Measurements from ENCODE around the gene KPNA2. TPM values are rescaled to one million over a fixed set of nuclear protein-coding genes. Genes with fewer than 3 reads are reported as not detected.
A peak's percentile ranks its signal among the peaks of the same experiment; 100 is the strongest.
"Not testable (repeated sequence)": the region's sequence is repeated elsewhere in the genome, so short reads cannot be mapped to it uniquely, and the experiment has no call there.

KPNA2 gene
- total and polyA plus RNA-seq, 7 experiments from 2014 or later, result 8.4 to 161 (median 18.7) TPM

DNA sequence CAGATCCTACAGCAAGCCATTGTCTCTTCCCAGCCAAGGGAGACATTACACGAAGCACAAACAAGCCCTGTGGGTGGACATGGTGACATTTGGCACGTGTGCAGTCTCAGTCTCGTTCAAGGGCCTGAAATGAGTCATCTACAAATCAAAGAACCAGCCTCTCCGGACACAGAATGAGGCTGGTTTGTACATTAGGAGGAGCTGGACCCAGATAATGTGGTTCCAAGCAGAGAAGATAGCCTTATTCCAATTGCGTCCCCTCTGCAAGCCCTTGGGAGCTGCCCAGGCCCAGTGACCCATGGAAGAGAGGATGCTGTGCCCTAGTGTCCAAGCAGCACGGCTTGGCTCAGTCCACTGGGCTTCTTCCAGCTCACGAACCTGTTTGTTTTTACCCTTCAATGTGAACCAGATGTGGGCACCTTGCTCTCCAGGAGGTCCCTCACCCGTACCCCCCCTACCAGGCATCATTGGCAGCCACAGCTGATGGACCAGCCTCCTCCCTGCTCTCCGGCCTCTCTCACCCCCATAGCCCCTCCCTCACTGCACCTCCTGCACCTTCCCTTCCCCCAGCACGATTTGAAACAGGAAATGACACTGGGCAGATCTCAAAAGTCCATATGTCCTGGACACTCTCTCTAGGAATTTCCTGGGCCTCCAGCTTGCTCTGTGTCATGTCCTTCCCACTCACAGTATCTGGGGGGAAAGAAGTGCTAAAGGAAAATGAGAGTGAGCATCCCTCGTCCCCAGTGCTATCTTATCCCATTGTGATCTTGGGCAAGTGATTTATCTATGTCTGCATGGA lies 26.2 kb downstream of the KPNA2 start:
- Mint-ChIP-seq H3K9me3 (no peaks in the 10 kb centered on the region), H3K36me3 (no peaks in the 10 kb centered on the region), H3K27ac (no peak overlapping the region), H3K4me1 (peaks cover 0 to 7% (median 4%) of the 10 kb centered on the region in 7 donors), H3K27me3 (peaks cover 0 to 10% (median 0%) of the 10 kb centered on the region in 5 donors), H3K4me3 (no peak overlapping the region)
- Histone ChIP-seq H3K4me3 (ENCODE audit: low read length) (no peak overlapping the region), H3K27ac (ENCODE audit: low read depth, low read length) (no peak overlapping the region), H3K9me3 (ENCODE audit: control insufficient read depth in 2 of 3, low read length in 3 of 3) (no peaks in the 10 kb centered on the region), H3K36me3 (ENCODE audit: control insufficient read depth in 2 of 3, insufficient read depth in 3 of 3, low read length in 3 of 3) (no peaks in the 10 kb centered on the region), H3K4me1 (ENCODE audit: control insufficient read depth in 2 of 2, insufficient read depth in 2 of 2, low read length in 2 of 2) (no peaks in the 10 kb centered on the region), H3K27me3 (ENCODE audit: control insufficient read depth in 2 of 2, insufficient read depth in 2 of 2, low read length in 2 of 2) (no peaks in the 10 kb centered on the region)
- POLR2A ChIA-PET, result no interaction called here
- intact Hi-C loops (cut with micrococcal nuclease), result loop anchor here in 1 of 2 donors (5.0 kb wide), 1 partner anchor 106 kb away; no protein-coding TSS in a partner anchor
- CTCF ChIA-PET, result interaction anchor here (0.6 kb wide), 1 partner anchor 202 kb away, joined by 3 read pairs; no protein-coding TSS in a partner anchor
- ATAC-seq (no peak), DNase-seq (no peak)

DNA sequence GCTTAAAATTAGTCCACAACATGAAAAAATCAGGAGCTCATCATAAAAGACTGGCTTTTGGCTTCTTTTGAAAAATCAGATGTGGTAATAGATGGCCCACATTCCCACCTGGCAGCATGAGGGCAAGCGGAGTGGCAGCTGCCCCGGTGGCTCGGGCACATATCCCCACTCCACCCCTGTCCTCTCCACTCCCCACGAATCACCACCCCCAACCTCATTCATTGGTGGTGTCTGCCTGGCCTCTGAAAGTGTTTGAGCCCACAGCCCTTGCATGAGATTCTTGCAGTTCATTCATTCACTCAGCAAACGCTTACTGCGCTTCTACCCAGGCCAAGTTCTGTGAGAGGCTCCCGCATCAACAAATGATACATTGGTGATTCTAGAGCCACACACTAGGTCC lies 29.8 kb downstream of the KPNA2 start:
- ATAC-seq; intact Hi-C loops (cut with micrococcal nuclease); H3K4me1 ChIP-seq (ENCODE audit: control insufficient read depth in 2 of 2, insufficient read depth in 2 of 2, low read length in 2 of 2); H3K9me3 ChIP-seq (ENCODE audit: control insufficient read depth in 2 of 3, low read length in 3 of 3); H3K27ac Mint-ChIP-seq; H3K27me3 ChIP-seq (ENCODE audit: control insufficient read depth in 2 of 2, insufficient read depth in 2 of 2, low read length in 2 of 2); CTCF ChIA-PET; POLR2A ChIA-PET; H3K36me3 ChIP-seq (ENCODE audit: control insufficient read depth in 2 of 3, insufficient read depth in 3 of 3, low read length in 3 of 3); H3K4me3 ChIP-seq (ENCODE audit: low read length); H3K27ac ChIP-seq (ENCODE audit: low read depth, low read length); DNase-seq; H3K36me3 Mint-ChIP-seq; H3K4me1 Mint-ChIP-seq; H3K4me3 Mint-ChIP-seq; H3K9me3 Mint-ChIP-seq; H3K27me3 Mint-ChIP-seq: not testable (repeated sequence)

DNA sequence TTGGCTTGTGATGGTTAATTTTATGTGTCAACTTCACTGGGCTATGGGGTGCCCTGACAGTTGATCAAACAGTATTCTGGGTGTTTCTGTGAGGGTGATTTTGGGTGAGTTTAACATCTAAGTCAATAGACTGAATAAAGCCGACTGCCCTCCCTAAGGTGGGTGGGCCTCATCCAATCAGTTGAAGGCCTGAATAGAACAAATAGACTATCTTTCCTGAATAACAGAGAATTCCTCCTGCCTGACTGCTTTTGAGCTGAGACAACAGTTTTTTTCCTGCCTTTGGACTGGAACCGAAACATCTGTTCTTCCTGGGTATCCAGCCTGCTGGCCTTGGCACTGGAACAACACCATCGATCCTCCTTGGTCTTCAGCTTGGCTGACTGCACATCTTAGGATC lies 33.0 kb downstream of the KPNA2 start:
- H3K27me3 Mint-ChIP-seq; POLR2A ChIA-PET; DNase-seq; ATAC-seq; H3K9me3 ChIP-seq (ENCODE audit: control insufficient read depth in 2 of 3, low read length in 3 of 3); H3K4me1 Mint-ChIP-seq; H3K36me3 ChIP-seq (ENCODE audit: control insufficient read depth in 2 of 3, insufficient read depth in 3 of 3, low read length in 3 of 3); H3K4me3 ChIP-seq (ENCODE audit: low read length); H3K36me3 Mint-ChIP-seq; H3K4me1 ChIP-seq (ENCODE audit: control insufficient read depth in 2 of 2, insufficient read depth in 2 of 2, low read length in 2 of 2); H3K27me3 ChIP-seq (ENCODE audit: control insufficient read depth in 2 of 2, insufficient read depth in 2 of 2, low read length in 2 of 2); intact Hi-C loops (cut with micrococcal nuclease); CTCF ChIA-PET; H3K27ac ChIP-seq (ENCODE audit: low read depth, low read length); H3K4me3 Mint-ChIP-seq; H3K27ac Mint-ChIP-seq; H3K9me3 Mint-ChIP-seq: not testable (repeated sequence)

DNA sequence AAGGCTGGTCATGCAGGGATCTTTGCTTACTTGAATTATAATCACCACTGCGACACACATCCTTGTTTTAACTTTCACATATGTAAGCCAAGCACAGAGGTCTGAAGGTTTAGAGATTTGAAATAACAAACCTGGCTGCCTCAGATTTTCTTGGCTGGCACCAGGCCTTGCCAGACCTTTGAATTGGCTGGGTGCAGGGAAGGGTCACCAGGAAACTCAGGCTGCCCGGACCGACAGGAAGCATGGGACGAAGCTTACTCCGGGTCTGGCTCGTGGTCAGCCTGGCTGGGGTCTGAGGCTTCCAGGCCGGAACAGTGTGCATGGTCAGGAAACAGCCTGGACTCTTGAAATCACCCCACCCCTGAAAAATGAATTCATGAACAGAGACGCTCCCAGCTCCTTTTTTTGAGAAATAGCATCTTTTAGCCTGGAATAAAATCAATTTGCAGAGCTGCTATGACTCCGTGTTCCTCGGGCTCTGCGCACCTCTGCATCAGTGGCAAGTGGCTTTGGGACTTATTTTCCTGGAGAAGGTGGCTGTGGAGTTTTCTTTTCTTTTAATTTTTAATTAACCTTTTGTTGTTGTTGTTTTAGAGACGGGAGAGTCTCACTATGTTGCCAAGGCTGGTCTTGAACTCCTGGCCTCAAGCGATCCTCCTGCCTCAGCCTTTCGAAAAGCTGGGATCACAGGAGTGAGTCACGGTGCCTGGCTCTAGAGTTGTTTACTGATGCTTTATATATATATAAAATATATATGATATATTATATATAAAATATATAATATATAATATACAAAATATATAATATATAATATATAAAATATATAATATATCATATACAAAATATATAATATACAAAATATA lies 35.3 kb downstream of the KPNA2 start:
- H3K27me3 Mint-ChIP-seq, H3K4me3 Mint-ChIP-seq, CTCF ChIA-PET: not testable (repeated sequence)

DNA sequence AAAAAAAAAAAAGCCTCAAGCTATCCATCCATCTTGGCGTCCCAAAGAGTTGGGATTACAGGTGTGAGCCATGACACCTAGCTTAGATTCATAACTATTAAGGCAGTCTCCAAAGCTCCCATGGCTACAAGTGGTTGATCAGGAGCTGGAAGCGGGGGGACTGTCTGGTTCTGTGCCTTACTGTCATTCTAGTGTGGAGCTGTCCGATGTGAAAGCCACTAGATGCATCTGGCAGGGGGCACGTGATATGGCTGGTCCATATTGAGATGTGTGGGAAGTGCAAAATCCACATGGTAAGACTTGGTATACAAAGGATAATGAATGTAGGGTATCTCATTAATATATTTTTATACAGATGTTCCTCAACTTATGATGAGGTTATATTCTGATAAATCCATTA lies 38.7 kb downstream of the KPNA2 start:
- Histone ChIP-seq H3K27me3 (ENCODE audit: control insufficient read depth in 2 of 2, insufficient read depth in 2 of 2, low read length in 2 of 2) (no peaks in the 10 kb centered on the region), H3K36me3 (ENCODE audit: control insufficient read depth in 2 of 3, insufficient read depth in 3 of 3, low read length in 3 of 3) (no peaks in the 10 kb centered on the region), H3K4me1 (ENCODE audit: control insufficient read depth in 2 of 2, insufficient read depth in 2 of 2, low read length in 2 of 2) (no peaks in the 10 kb centered on the region), H3K9me3 (ENCODE audit: control insufficient read depth in 2 of 3, low read length in 3 of 3) (no peaks in the 10 kb centered on the region), H3K27ac (ENCODE audit: low read depth, low read length) (no peak overlapping the region), H3K4me3 (ENCODE audit: low read length) (no peak overlapping the region)
- H3K4me1 Mint-ChIP-seq, result no peaks in the 10 kb centered on the region
- CTCF ChIA-PET, result no interaction called here
- H3K27ac Mint-ChIP-seq, result no peak overlapping the region
- POLR2A ChIA-PET, result interaction anchor here (0.7 kb wide), 1 partner anchor 11 kb away, joined by 3 read pairs; no protein-coding TSS in a partner anchor
- ATAC-seq (no peak), DNase-seq (no peak)
- H3K9me3 Mint-ChIP-seq, result peaks cover 0 to 2% (median 0%) of the 10 kb centered on the region in 11 donors
- no peak overlapping the region for H3K4me3 Mint-ChIP-seq
- H3K36me3 Mint-ChIP-seq, result no peaks in the 10 kb centered on the region
- peaks cover 0 to 7% (median 0%) of the 10 kb centered on the region in 5 donors for H3K27me3 Mint-ChIP-seq
- intact Hi-C loops (cut with micrococcal nuclease), result no loop called here

More for the DNA sequence above, 35.3 kb downstream of the KPNA2 start:
- peak overlapping the region in 1 of 9 donors; percentile 51 for H3K27ac Mint-ChIP-seq
- POLR2A ChIA-PET, result interaction anchor here (0.8 kb wide), 1 partner anchor 367 kb away, joined by 4 read pairs; no protein-coding TSS in a partner anchor
- H3K9me3 ChIP-seq (ENCODE audit: control insufficient read depth in 2 of 3, low read length in 3 of 3); H3K9me3 Mint-ChIP-seq; H3K4me1 Mint-ChIP-seq; H3K4me1 ChIP-seq (ENCODE audit: control insufficient read depth in 2 of 2, insufficient read depth in 2 of 2, low read length in 2 of 2); H3K36me3 ChIP-seq (ENCODE audit: control insufficient read depth in 2 of 3, insufficient read depth in 3 of 3, low read length in 3 of 3); H3K27me3 ChIP-seq (ENCODE audit: control insufficient read depth in 2 of 2, insufficient read depth in 2 of 2, low read length in 2 of 2); H3K4me3 ChIP-seq (ENCODE audit: low read length); H3K36me3 Mint-ChIP-seq; H3K27ac ChIP-seq (ENCODE audit: low read depth, low read length); intact Hi-C loops (cut with micrococcal nuclease): not testable (repeated sequence)
- DNase-seq, result peak in 3 of 9 donors; percentile 23 to 34 (median 30)
- ATAC-seq, result peak; percentile 8

DNA sequence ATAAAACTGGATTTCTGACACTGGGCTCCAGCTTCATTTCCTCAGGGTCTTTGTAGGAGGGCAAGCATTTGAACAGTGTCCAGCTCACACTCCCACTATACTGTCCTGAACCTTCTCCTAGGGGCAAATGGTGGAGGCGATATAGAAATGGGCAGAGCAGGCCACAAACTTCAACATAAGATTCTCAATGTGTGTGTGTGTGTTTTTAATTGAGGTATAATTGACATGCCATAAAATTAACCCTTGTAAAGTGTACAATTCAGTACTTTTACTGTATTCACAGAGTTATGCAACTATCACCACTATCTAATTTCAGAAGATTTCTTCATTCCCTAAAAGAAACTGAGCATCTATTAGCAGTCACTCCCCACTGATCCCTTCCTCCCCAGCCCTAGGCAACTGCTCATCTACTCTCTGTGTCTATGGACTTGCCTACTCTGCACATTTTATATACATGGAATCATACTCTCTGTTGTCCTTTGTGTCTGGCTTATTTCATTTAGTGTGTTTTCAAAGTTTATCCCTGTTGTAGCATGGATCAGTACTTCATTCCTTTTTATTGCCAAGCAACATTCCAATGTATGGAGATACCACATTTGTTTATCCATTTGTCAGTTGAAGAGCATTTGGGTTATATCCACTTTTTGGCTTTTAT lies 40.5 kb downstream of the KPNA2 start:
- H3K9me3 ChIP-seq (ENCODE audit: control insufficient read depth in 2 of 3, low read length in 3 of 3); intact Hi-C loops (cut with micrococcal nuclease); ATAC-seq; H3K4me3 ChIP-seq (ENCODE audit: low read length); H3K36me3 ChIP-seq (ENCODE audit: control insufficient read depth in 2 of 3, insufficient read depth in 3 of 3, low read length in 3 of 3); DNase-seq; H3K27me3 ChIP-seq (ENCODE audit: control insufficient read depth in 2 of 2, insufficient read depth in 2 of 2, low read length in 2 of 2); H3K27ac ChIP-seq (ENCODE audit: low read depth, low read length); H3K9me3 Mint-ChIP-seq; H3K36me3 Mint-ChIP-seq; H3K4me3 Mint-ChIP-seq; H3K4me1 ChIP-seq (ENCODE audit: control insufficient read depth in 2 of 2, insufficient read depth in 2 of 2, low read length in 2 of 2); POLR2A ChIA-PET; H3K4me1 Mint-ChIP-seq; H3K27ac Mint-ChIP-seq; CTCF ChIA-PET: not testable (repeated sequence)
- H3K27me3 Mint-ChIP-seq, result peaks cover 0 to 10% (median 0%) of the 10 kb centered on the region in 5 donors

Measured in naive thymus-derived CD4-positive, alpha-beta T cell (primary cell).